HUES64 (cell line): ENCODE data around the gene TTF2.
"Not testable (repeated sequence)": the region's sequence is repeated elsewhere in the genome, so short reads cannot be mapped to it uniquely, and the experiment has no call there.

Source experiments
- H3K27ac ChIP-seq: 2 replicates; pipeline ENCODE4 v1.7.0; 2013; ENCODE audit warnings: low read depth, low read length, inconsistent platforms
- H3K27me3 ChIP-seq: 2 replicates; pipeline ENCODE4 v1.6.1; 2013; ENCODE audit warnings: mild to moderate bottlenecking, low read length; ENCODE audit not compliant: insufficient read depth
- H3K36me3 ChIP-seq: 2 replicates; pipeline ENCODE4 v1.6.1; 2013; ENCODE audit warnings: mild to moderate bottlenecking, low read length; ENCODE audit not compliant: insufficient read depth
- H3K4me1 ChIP-seq: 2 replicates; pipeline ENCODE4 v1.6.1; 2013; ENCODE audit warnings: mild to moderate bottlenecking, low read length, moderate library complexity; ENCODE audit not compliant: insufficient read depth
- H3K4me3 ChIP-seq: 2 replicates; pipeline ENCODE4 v1.5.1; 2013; ENCODE audit warnings: mild to moderate bottlenecking, low read length, moderate library complexity
- H3K9ac ChIP-seq: 2 replicates; pipeline ENCODE4 v1.6.1; 2013; ENCODE audit warnings: mild to moderate bottlenecking, low read depth, low read length
- H3K9me3 ChIP-seq: 2 replicates; pipeline ENCODE4 v1.6.1; 2013; ENCODE audit warnings: low read depth, low read length; ENCODE audit not compliant: insufficient read depth
- WGBS: fragments of 150-250, 120-280 bp; methylation state at CpG from one replicate; pipeline ENCODE4 v1.1.7; 2013; ENCODE audit warnings: missing lambda C conversion rate; 5-methylcytosine and 5-hydroxymethylcytosine counted together

Gene TTF2

GRCh38 chr1:117138561-117138960 lies 78.4 kb downstream of the TTF2 start:
- Histone ChIP-seq H3K36me3 (no peaks in the 10 kb centered on the region), H3K27me3 (no peaks in the 10 kb centered on the region), H3K4me3 (no peak overlapping the region), H3K9me3 (no peaks in the 10 kb centered on the region), H3K4me1 (peaks cover 26% of the 10 kb centered on the region), H3K27ac (no peak overlapping the region), H3K9ac (no peak overlapping the region)
- 97% methylated on average over 1 of the region's 1 CpG for WGBS

GRCh38 chr1:117142200-117142599 lies 82.1 kb downstream of the TTF2 start:
- no peaks in the 10 kb centered on the region for H3K27me3 ChIP-seq
- no peak overlapping the region for H3K27ac ChIP-seq
- no peaks in the 10 kb centered on the region for H3K9me3 ChIP-seq
- WGBS: 96% methylated on average over 2 of the region's 2 CpGs
- no peaks in the 10 kb centered on the region for H3K36me3 ChIP-seq
- H3K4me1 ChIP-seq: peaks cover 16% of the 10 kb centered on the region; the same call in 1 of the 2 replicates
- no peak overlapping the region for H3K4me3 ChIP-seq
- H3K9ac ChIP-seq: no peak overlapping the region

- H3K9ac ChIP-seq: no peak overlapping the region
- H3K27me3 ChIP-seq: no peaks in the 10 kb centered on the region
- no peaks in the 10 kb centered on the region for H3K9me3 ChIP-seq
- no peak overlapping the region for H3K27ac ChIP-seq
- peaks cover 14% of the 10 kb centered on the region; the same call in 1 of the 2 replicates for H3K4me1 ChIP-seq
- H3K36me3 ChIP-seq: no peaks in the 10 kb centered on the region
- no peak overlapping the region for H3K4me3 ChIP-seq
These were observed 83.0 kb downstream of the TTF2 start for GRCh38 chr1:117143172-117143571.

DNA sequence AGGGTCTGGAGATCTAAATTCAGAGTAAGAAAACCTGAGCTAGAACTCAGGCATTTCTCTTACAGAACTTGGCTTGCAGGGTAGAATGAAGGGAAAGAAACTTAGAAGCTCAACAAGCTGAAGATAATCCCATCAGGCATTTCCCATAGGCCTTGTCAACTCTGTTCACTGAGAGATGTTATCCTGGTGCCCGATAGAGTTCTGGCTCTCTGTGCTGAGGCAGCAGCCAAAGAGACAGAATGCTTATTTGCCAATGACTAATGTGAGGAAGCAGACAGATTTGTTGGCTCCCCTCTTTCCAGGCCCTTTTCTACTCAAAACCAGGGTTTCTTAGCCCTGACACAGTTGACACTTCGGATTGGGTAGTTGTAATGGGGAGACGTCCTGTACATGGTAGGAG lies 83.7 kb downstream of the TTF2 start:
- H3K9me3 ChIP-seq: no peaks in the 10 kb centered on the region
- H3K4me1 ChIP-seq: peaks cover 20% of the 10 kb centered on the region; the same call in 1 of the 2 replicates
- no peaks in the 10 kb centered on the region for H3K36me3 ChIP-seq
- no peak overlapping the region for H3K27ac ChIP-seq
- no peak overlapping the region for H3K9ac ChIP-seq
- no peak overlapping the region for H3K4me3 ChIP-seq
- H3K27me3 ChIP-seq: no peaks in the 10 kb centered on the region
- 94% methylated on average over 1 of the region's 3 CpGs for WGBS

GRCh38 chr1:117146072-117146471 lies 85.9 kb downstream of the TTF2 start:
- Histone ChIP-seq H3K9me3 (no peaks in the 10 kb centered on the region), H3K27me3 (no peaks in the 10 kb centered on the region), H3K9ac (no peak overlapping the region), H3K4me1 (peaks cover 21% of the 10 kb centered on the region; the same call in 1 of the 2 replicates), H3K27ac (no peak overlapping the region), H3K4me3 (no peak overlapping the region), H3K36me3 (no peaks in the 10 kb centered on the region)
- 86% methylated on average over 2 of the region's 2 CpGs for WGBS

GRCh38 chr1:117146575-117147340 lies 86.6 kb downstream of the TTF2 start:
- Histone ChIP-seq H3K27me3 (no peaks in the 10 kb centered on the region), H3K4me1 (peaks cover 21% of the 10 kb centered on the region; the same call in 1 of the 2 replicates), H3K27ac (no peak overlapping the region), H3K36me3 (no peaks in the 10 kb centered on the region), H3K4me3 (no peak overlapping the region), H3K9me3 (peaks cover 2% of the 10 kb centered on the region; the same call in 1 of the 2 replicates), H3K9ac (no peak overlapping the region)
- WGBS: 78% methylated on average over 7 of the region's 8 CpGs

DNA sequence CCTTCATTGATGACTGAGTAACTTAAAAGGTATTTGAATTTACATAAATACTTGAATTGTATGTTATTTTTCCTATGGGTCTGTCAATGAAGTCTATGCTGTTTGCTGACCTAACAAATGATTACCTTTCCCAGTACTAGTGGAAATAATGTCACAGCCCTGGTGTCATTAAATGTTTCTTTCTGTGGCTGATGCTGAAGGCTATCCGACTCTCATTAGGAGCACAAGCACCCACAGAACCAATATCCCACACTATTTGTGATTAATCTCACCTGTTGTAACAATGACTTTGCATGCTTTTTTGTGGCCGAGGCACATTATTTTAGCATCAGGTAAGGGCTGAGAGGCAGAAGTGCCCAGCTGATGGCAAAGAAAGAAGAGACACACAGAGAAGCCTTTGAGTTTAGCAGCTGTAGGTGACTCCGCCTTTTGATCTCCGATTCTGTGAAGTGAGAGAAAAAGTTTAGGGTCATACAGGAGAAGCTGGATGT lies 87.3 kb downstream of the TTF2 start:
- Histone ChIP-seq H3K36me3 (no peaks in the 10 kb centered on the region), H3K4me3 (no peak overlapping the region), H3K4me1 (peaks cover 21% of the 10 kb centered on the region; the same call in 1 of the 2 replicates), H3K27me3 (no peaks in the 10 kb centered on the region), H3K9me3 (peaks cover 2% of the 10 kb centered on the region; the same call in 1 of the 2 replicates), H3K27ac (no peak overlapping the region), H3K9ac (no peak overlapping the region)
- WGBS: 69% methylated on average over 4 of the region's 4 CpGs

GRCh38 chr1:117147856-117148588 lies 87.9 kb downstream of the TTF2 start:
- H3K27me3 ChIP-seq: no peaks in the 10 kb centered on the region
- peaks cover 21% of the 10 kb centered on the region; the same call in 1 of the 2 replicates for H3K4me1 ChIP-seq
- 96% methylated on average over 5 of the region's 5 CpGs for WGBS
- no peak overlapping the region for H3K27ac ChIP-seq
- peaks cover 2% of the 10 kb centered on the region; the same call in 1 of the 2 replicates for H3K9me3 ChIP-seq
- no peaks in the 10 kb centered on the region for H3K36me3 ChIP-seq
- H3K9ac ChIP-seq: no peak overlapping the region
- H3K4me3 ChIP-seq: no peak overlapping the region

- Histone ChIP-seq H3K4me3 (no peak overlapping the region), H3K4me1 (peaks cover 21% of the 10 kb centered on the region; the same call in 1 of the 2 replicates), H3K27me3 (no peaks in the 10 kb centered on the region), H3K27ac (no peak overlapping the region), H3K9ac (no peak overlapping the region), H3K36me3 (no peaks in the 10 kb centered on the region), H3K9me3 (peaks cover 2% of the 10 kb centered on the region; the same call in 1 of the 2 replicates)
- WGBS: 67% methylated on average over 1 of the region's 2 CpGs
These were observed 90.2 kb downstream of the TTF2 start for GRCh38 chr1:117150316-117150715.

DNA sequence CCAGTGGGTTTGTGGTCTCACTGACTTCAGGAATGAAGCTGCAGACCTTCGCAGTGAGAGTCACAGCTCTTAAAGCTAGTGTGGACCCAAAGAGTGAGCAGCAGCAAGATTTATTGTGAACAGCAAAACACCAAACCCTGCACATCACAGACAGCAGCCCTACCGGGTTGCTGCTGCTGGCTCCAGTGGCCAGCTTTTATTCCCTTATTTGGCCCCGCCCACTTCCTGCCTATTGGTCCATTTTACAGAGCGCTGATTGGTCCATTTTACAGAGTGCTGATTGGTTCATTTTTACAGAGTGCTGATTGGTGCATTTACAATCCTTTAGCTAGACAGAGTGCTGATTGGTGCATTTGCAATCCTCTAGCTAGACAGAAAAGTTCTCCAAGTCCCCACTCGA lies 91.2 kb downstream of the TTF2 start:
- H3K27me3 ChIP-seq, H3K36me3 ChIP-seq, H3K27ac ChIP-seq, H3K9me3 ChIP-seq, H3K4me3 ChIP-seq, H3K9ac ChIP-seq: not testable (repeated sequence)
- peaks cover 18% of the 10 kb centered on the region; the same call in 1 of the 2 replicates for H3K4me1 ChIP-seq
- WGBS: 92% methylated on average over 5 of the region's 5 CpGs
